GM19455 (cell line): ENCODE measurements around the gene MADD.

Experiments used
- ATAC-seq: cut with Tn5 transposase; IDR thresholded peaks from one replicate; pipeline ENCODE4 v1.9.1; 2021; ENCODE audit not compliant: unreplicated experiment

The MADD gene

GRCh38 chr11:47337229-47337924, 67.4 kb downstream of the MADD start:
- ATAC-seq, result no peak

- ATAC-seq, result no peak
Measured at GRCh38 chr11:47338396-47339241, 68.7 kb downstream of the MADD start.

GRCh38 chr11:47340010-47340409, 70.1 kb downstream of the MADD start:
- no peak for ATAC-seq

- ATAC-seq, result no peak
Measured at GRCh38 chr11:47340980-47341775, 71.2 kb downstream of the MADD start.

- no peak for ATAC-seq
Measured at GRCh38 chr11:47342036-47342803, 72.3 kb downstream of the MADD start.

- ATAC-seq, result no peak
Measured at GRCh38 chr11:47342854-47343253, 72.9 kb downstream of the MADD start.

- ATAC-seq, result no peak
Measured at GRCh38 chr11:47345890-47346563, 76.1 kb downstream of the MADD start.

- no peak for ATAC-seq
Measured at GRCh38 chr11:47347137-47347536, 77.2 kb downstream of the MADD start.

GRCh38 chr11:47348131-47348802, 78.3 kb downstream of the MADD start:
- ATAC-seq, result no peak

GRCh38 chr11:47348859-47349258, 78.9 kb downstream of the MADD start:
- ATAC-seq, result no peak

GRCh38 chr11:47349521-47350095, 79.7 kb downstream of the MADD start:
- ATAC-seq, result no peak

GRCh38 chr11:47350315-47350714, 80.4 kb downstream of the MADD start:
- no peak for ATAC-seq

- no peak for ATAC-seq
Measured at GRCh38 chr11:47351156-47352126, 81.5 kb downstream of the MADD start.

GRCh38 chr11:47352556-47352955, 82.6 kb downstream of the MADD start, which contains the start of gene MYBPC3:
MYBPC3 (minus strand) TSS chr11:47352702; CDS start chr11:47352647, 55 bp downstream.
- no peak for ATAC-seq

- ATAC-seq, result no peak
Measured at GRCh38 chr11:47353978-47354774, 84.2 kb downstream of the MADD start.

GRCh38 chr11:47354913-47355282, 85.0 kb downstream of the MADD start:
- ATAC-seq, result no peak
